ENCODE measurements around the gene RETNLB.

RETNLB gene

GRCh38 chr3:108757404-108757982 lies at the start of gene RETNLB:
RETNLB (minus strand) TSS chr3:108757410; CDS start chr3:108757185, 225 bp downstream.
- no peak for DNase-seq

- DNase-seq: no peak
Observed at GRCh38 chr3:108806316-108806715, 49.1 kb upstream of the RETNLB start.

GRCh38 chr3:108804966-108805365 lies 47.8 kb upstream of the RETNLB start:
- DNase-seq: no peak

GRCh38 chr3:108804437-108804836 lies 47.2 kb upstream of the RETNLB start:
- peak; percentile 39 for DNase-seq

GRCh38 chr3:108791473-108791872 lies 34.3 kb upstream of the RETNLB start:
- DNase-seq: no peak

- no peak for DNase-seq
Observed at GRCh38 chr3:108780235-108780634, 23.0 kb upstream of the RETNLB start.

GRCh38 chr3:108779496-108779895 lies 22.3 kb upstream of the RETNLB start:
- DNase-seq: no peak

- peak; percentile 88 for DNase-seq
Observed at GRCh38 chr3:108775649-108776048, 18.4 kb upstream of the RETNLB start.

- no peak for DNase-seq
Observed at GRCh38 chr3:108767253-108767652, 10.0 kb upstream of the RETNLB start.

- DNase-seq: no peak
Observed at GRCh38 chr3:108755686-108756085, 1.5 kb downstream of the RETNLB start.

GRCh38 chr3:108744762-108745161 lies 12.4 kb downstream of the RETNLB start:
- DNase-seq: no peak

GRCh38 chr3:108742929-108743328 lies 14.3 kb downstream of the RETNLB start:
- no peak for DNase-seq

GRCh38 chr3:108736821-108737220 lies 20.4 kb downstream of the RETNLB start:
- no peak for DNase-seq

- no peak for DNase-seq
Observed at GRCh38 chr3:108728934-108729333, 28.3 kb downstream of the RETNLB start.

- DNase-seq: no peak
Observed at GRCh38 chr3:108728105-108728504, 29.1 kb downstream of the RETNLB start.

- no peak for DNase-seq
Observed at GRCh38 chr3:108724101-108724500, 33.1 kb downstream of the RETNLB start.

GRCh38 chr3:108722724-108723123 lies 34.5 kb downstream of the RETNLB start:
- DNase-seq: no peak

GRCh38 chr3:108719178-108719806 lies 37.9 kb downstream of the RETNLB start:
- no peak for DNase-seq

GRCh38 chr3:108718454-108718853 lies 38.8 kb downstream of the RETNLB start:
- DNase-seq: no peak

- no peak for DNase-seq
Observed at GRCh38 chr3:108713816-108714215, 43.4 kb downstream of the RETNLB start.

GRCh38 chr3:108713009-108713516 lies 44.1 kb downstream of the RETNLB start:
- no peak for DNase-seq

All from NCI-H526 treated with DMSO at 0.1 percent for 48 hours (cell line).